HepG2 (cell line): Measurements from ENCODE around the gene ARSB. TPM values are rescaled to one million over a fixed set of nuclear protein-coding genes. Genes with fewer than 3 reads are reported as not detected.

Experiments used
- ARID5B ChIP-seq: IDR thresholded peaks from 2 replicates; pipeline ENCODE4 v1.4.0; 2020; ENCODE audit warnings: mild to moderate bottlenecking, missing genetic modification reagents
- ATF4 ChIP-seq, 2 experiments: fragments of 450-650 bp in 1 of 2; sonication (generic) in 1 of 2; formaldehyde crosslinking; IDR thresholded peaks; 2 replicates each; pipeline versions ENCODE4 v1.5.0 to v1.8.0; 2020 to 2022; ENCODE audit warnings: mild to moderate bottlenecking in 1 of 2, missing genetic modification reagents in 1 of 2
- ATM ChIP-seq: fragments of 450-650 bp; IDR thresholded peaks from 2 replicates; pipeline ENCODE4 v1.7.1; 2017; ENCODE audit warnings: mild to moderate bottlenecking, borderline replicate concordance
- CEBPG ChIP-seq: IDR thresholded peaks from 2 replicates; pipeline ENCODE4 v1.6.1; 2016
- GATA4 ChIP-seq: sonication (generic); IDR thresholded peaks from 2 replicates; pipeline ENCODE4 v1.6.1; 2016; ENCODE audit warnings: antibody characterized with exemption, low read depth, borderline replicate concordance
- HCFC1 ChIP-seq: fragments of 150-350 bp; IDR thresholded peaks from 2 replicates; pipeline ENCODE4 v1.6.1; 2014; ENCODE audit warnings: low read depth, low read length
- KLF12 ChIP-seq: sonication (generic); formaldehyde crosslinking; IDR thresholded peaks from 2 replicates; pipeline ENCODE4 v1.4.0; 2020; ENCODE audit warnings: missing genetic modification reagents, borderline replicate concordance
- MAX ChIP-seq: IDR thresholded peaks from 2 replicates; pipeline ENCODE4 v1.6.1; 2012; ENCODE audit warnings: inconsistent platforms
- MTF2 ChIP-seq: sonication (generic); formaldehyde crosslinking; IDR thresholded peaks from 2 replicates; pipeline ENCODE4 v1.5.0; 2020; ENCODE audit warnings: missing genetic modification reagents, borderline replicate concordance
- NCOR1 ChIP-seq: fragments of 200-600 bp; sonication (generic); IDR thresholded peaks from 2 replicates; pipeline ENCODE4 v1.7.0; 2017; ENCODE audit warnings: antibody characterized with exemption, low read length, borderline replicate concordance
- PCBP2 ChIP-seq: fragments of 200-400 bp; formaldehyde crosslinking; optimal IDR thresholded peaks from 2 replicates; pipeline ENCODE3; 2018; ENCODE audit warnings: low read length, low read depth; ENCODE audit not compliant: poor library complexity, severe bottlenecking
- ZBTB40 ChIP-seq, 2 experiments: fragments of 450-650 bp in 1 of 2; sonication (generic) in 1 of 2; formaldehyde crosslinking in 1 of 2; IDR thresholded peaks; 2 replicates each; pipeline versions ENCODE4 v1.6.1 to v1.8.0; 2016 to 2022; ENCODE audit warnings: antibody characterized with exemption in 1 of 2, mild to moderate bottlenecking in 1 of 2, missing genetic modification reagents in 1 of 2
- ZNF382 ChIP-seq: sonication (generic); formaldehyde crosslinking; IDR thresholded peaks from 2 replicates; pipeline ENCODE4 v1.5.0; 2020; ENCODE audit warnings: missing genetic modification reagents, mild to moderate bottlenecking, borderline replicate concordance
- ZNF569 ChIP-seq: sonication (generic); formaldehyde crosslinking; IDR thresholded peaks from 2 replicates; pipeline ENCODE4 v1.5.0; 2020; ENCODE audit warnings: mild to moderate bottlenecking, missing genetic modification reagents, moderate library complexity, borderline replicate concordance
- ZNF615 ChIP-seq: sonication (generic); formaldehyde crosslinking; IDR thresholded peaks from 2 replicates; pipeline ENCODE4 v1.5.0; 2020; ENCODE audit warnings: mild to moderate bottlenecking, missing genetic modification reagents, borderline replicate concordance
- ZSCAN31 ChIP-seq: sonication (generic); formaldehyde crosslinking; IDR thresholded peaks from 2 replicates; pipeline ENCODE4 v1.5.0; 2020; ENCODE audit warnings: low read depth, mild to moderate bottlenecking, missing genetic modification reagents
- polyA plus RNA-seq, 8 experiments: library from polyadenylated mRNA; depleted of rRNA in 3 of 8; stranded (reverse) in 7 of 8; unstranded in 1 of 8; fragments of >200 nt; fragmentation: Illumina TruSeq in 4 of 8; extraction: Trizol in 4 of 8; gene quantifications; 2 replicates each; pipeline versions ENCODE4 v1.2.1 to v1.2.3, GENCODE V29; 2011 to 2016; ENCODE audit warnings: low read depth in 4 of 8, missing spikeins in 1 of 8, mixed read lengths in 1 of 8; ENCODE audit not compliant: insufficient read depth in 1 of 8
- total RNA-seq, 5 experiments: library from RNA; depleted of rRNA; stranded (reverse); fragments of >200 nt; fragmentation: Illumina TruSeq; extraction: Trizol; gene quantifications; 2 replicates each; pipeline ENCODE4 v1.2.3, GENCODE V29; 2016; ENCODE audit warnings: low read depth in 1 of 5

Gene ARSB
- total and polyA plus RNA-seq, 2 of the 13 experiments (the other 11 are each of a cell fraction or from before 2014, with no cell fraction given), result 52.6 to 66.4 TPM

- TF ChIP-seq MAX (no peak), CEBPG (CRISPR knock-in tag) (peak; percentile 46), NCOR1 (peak; percentile 19; the same call in 1 of the 2 replicates), KLF12 (no peak), ZBTB40 (IDR thresholded peaks at IDR 0.05) (no peak), ZBTB40 (CRISPR knock-in tag; IDR thresholded peaks at IDR 0.05) (no peak), ATM (no peak), ARID5B (CRISPR knock-in tag) (peak; percentile 52), MTF2 (CRISPR knock-in tag) (no peak), ZNF615 (CRISPR knock-in tag) (no peak), ATF4 (CRISPR knock-in tag; IDR thresholded peaks at IDR 0.05) (peak in 1 of 2 experiments; percentile 53; a peak in 1 of 4 replicates), ZNF569 (CRISPR knock-in tag) (no peak), ZNF382 (CRISPR knock-in tag) (no peak), PCBP2 (no peak), ZSCAN31 (CRISPR knock-in tag) (no peak), GATA4 (no peak), HCFC1 (no peak)
Observed at GRCh38 chr5:78795757-78796156, 189.4 kb downstream of the ARSB start (continued).
